DOHH2 (cell line): ENCODE results near the gene POLR2B.

Experiments
- H3F3A ChIP-seq: fragments of 200-600 bp; sonication (generic), shearing (Covaris generic); 2 replicates; pipeline ENCODE4 v1.6.0; 2016; ENCODE audit warnings: antibody characterized with exemption, mild to moderate bottlenecking; ENCODE audit not compliant: control insufficient read depth, insufficient read depth
- H3K27ac ChIP-seq: fragments of 200-600 bp; sonication (generic); 2 replicates; pipeline ENCODE4 v1.5.1; 2014; ENCODE audit warnings: low read depth, mild to moderate bottlenecking, low read length, moderate library complexity
- H3K27me3 ChIP-seq: fragments of 200-600 bp; sonication (generic); 2 replicates; pipeline ENCODE4 v1.6.1; 2014; ENCODE audit warnings: mild to moderate bottlenecking, low read length, mixed read lengths; ENCODE audit not compliant: control insufficient read depth
- H3K36me3 ChIP-seq: fragments of 200-600 bp; sonication (generic); 2 replicates; pipeline ENCODE4 v1.6.1; 2014; ENCODE audit warnings: mild to moderate bottlenecking, low read length, moderate library complexity, mixed read lengths; ENCODE audit not compliant: control insufficient read depth
- H3K4me1 ChIP-seq: fragments of 200-600 bp; sonication (generic); 2 replicates; pipeline ENCODE4 v1.6.1; 2014; ENCODE audit warnings: mild to moderate bottlenecking, low read length, mixed read lengths; ENCODE audit not compliant: control insufficient read depth
- H3K4me2 ChIP-seq: fragments of 200-600 bp; sonication (generic); 2 replicates; pipeline ENCODE4 v1.6.0; 2014; ENCODE audit warnings: mild to moderate bottlenecking, low read length, moderate library complexity
- H3K4me3 ChIP-seq: fragments of 200-600 bp; sonication (generic); 2 replicates; pipeline ENCODE4 v1.5.1; 2014; ENCODE audit warnings: mild to moderate bottlenecking, low read length, mixed read lengths
- H3K79me2 ChIP-seq: fragments of 200-600 bp; sonication (generic); 2 replicates; pipeline ENCODE4 v1.6.1; 2014; ENCODE audit warnings: mild to moderate bottlenecking, low read length, mixed read lengths; ENCODE audit not compliant: control insufficient read depth
- H3K9me2 ChIP-seq: fragments of 200-600 bp; sonication (generic); replicated peaks from 2 replicates; pipeline ENCODE4 v1.6.1; 2014; ENCODE audit warnings: mild to moderate bottlenecking, low read length, mixed read lengths; ENCODE audit not compliant: control insufficient read depth
- H3K9me3 ChIP-seq: fragments of 200-600 bp; sonication (generic); 2 replicates; pipeline ENCODE4 v1.6.1; 2014; ENCODE audit warnings: antibody characterized with exemption, low read length, mixed read lengths; ENCODE audit not compliant: control insufficient read depth, insufficient read depth
- H4K20me1 ChIP-seq: fragments of 200-600 bp; sonication (generic); 2 replicates; pipeline ENCODE4 v1.6.0; 2014; ENCODE audit warnings: low read depth, mild to moderate bottlenecking, antibody characterized with exemption, low read length, moderate library complexity; ENCODE audit not compliant: control insufficient read depth, insufficient read depth
- CTCF ChIP-seq: fragments of 200-600 bp; sonication (generic); IDR thresholded peaks from one replicate; pipeline ENCODE4 v1.5.1; 2014; ENCODE audit warnings: antibody characterized with exemption, mild to moderate bottlenecking, low read depth, low read length; ENCODE audit not compliant: poor library complexity, severe bottlenecking
- EZH2phosphoT487 ChIP-seq: fragments of 200-600 bp; sonication (generic); IDR thresholded peaks from 2 replicates; pipeline ENCODE4 v1.6.1; 2017; ENCODE audit warnings: borderline replicate concordance, mild to moderate bottlenecking, antibody characterized with exemption, low read length, moderate library complexity, mixed read lengths

The POLR2B gene

DNA sequence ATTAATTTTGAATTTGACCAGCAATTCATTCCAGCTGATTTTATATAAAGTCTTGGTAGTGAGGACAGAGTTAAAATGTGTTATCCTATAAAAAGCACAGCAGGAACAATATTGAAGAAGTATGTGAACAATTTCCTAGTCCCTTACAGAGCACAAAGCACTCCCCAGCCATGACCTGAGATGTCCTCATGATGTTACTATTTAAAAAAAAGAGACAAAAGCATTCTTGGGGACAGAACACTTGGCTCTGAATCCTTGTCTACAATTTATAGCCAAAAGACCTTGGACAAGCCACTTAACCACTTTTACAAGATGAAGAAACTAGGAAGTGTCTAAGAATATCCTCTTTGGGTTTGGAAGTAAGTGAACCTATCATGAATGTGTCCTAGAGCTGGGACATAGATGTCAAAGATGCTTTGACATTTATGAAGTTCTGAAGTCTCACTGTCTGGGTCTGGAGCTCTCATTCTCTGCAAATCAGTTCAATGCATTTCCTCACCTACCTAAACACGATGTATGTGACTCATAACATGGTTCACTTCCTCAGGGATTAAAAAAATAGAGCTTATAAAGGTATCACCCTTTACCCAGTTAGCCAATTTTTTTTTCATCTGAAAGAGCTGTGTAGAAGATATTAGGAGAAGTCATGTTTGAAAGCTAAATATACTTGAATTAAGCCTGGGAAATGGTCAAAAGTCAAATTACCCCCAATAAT lies 70.1 kb downstream of the POLR2B start:
- no peak for TF ChIP-seq EZH2phosphoT487
- H3K4me3 ChIP-seq, result no peak overlapping the region
- no peaks in the 10 kb centered on the region for H3K9me2 ChIP-seq
- H3F3A ChIP-seq, result no peaks in the 10 kb centered on the region
- no peak overlapping the region for H3K4me2 ChIP-seq
- no peak overlapping the region for H3K27ac ChIP-seq
- H3K9me3 ChIP-seq, result no peaks in the 10 kb centered on the region
- H3K4me1 ChIP-seq, result no peaks in the 10 kb centered on the region
- no peaks in the 10 kb centered on the region; the same call in 1 of the 2 replicates for H3K27me3 ChIP-seq
- H4K20me1 ChIP-seq, result no peaks in the 10 kb centered on the region
- no peaks in the 10 kb centered on the region for H3K79me2 ChIP-seq
- no peaks in the 10 kb centered on the region for H3K36me3 ChIP-seq

- no peaks in the 10 kb centered on the region for H3K36me3 ChIP-seq
- TF ChIP-seq CTCF (no peak), EZH2phosphoT487 (no peak)
- no peak overlapping the region for H3K4me2 ChIP-seq
- no peaks in the 10 kb centered on the region for H3K9me2 ChIP-seq
- no peak overlapping the region for H3K4me3 ChIP-seq
- no peaks in the 10 kb centered on the region for H3F3A ChIP-seq
- no peaks in the 10 kb centered on the region for H4K20me1 ChIP-seq
- no peaks in the 10 kb centered on the region; the same call in 1 of the 2 replicates for H3K27me3 ChIP-seq
- H3K79me2 ChIP-seq, result no peaks in the 10 kb centered on the region
- no peak overlapping the region for H3K27ac ChIP-seq
- no peaks in the 10 kb centered on the region for H3K9me3 ChIP-seq
- H3K4me1 ChIP-seq, result no peaks in the 10 kb centered on the region
Observed at GRCh38 chr4:57051095-57051494, 72.4 kb downstream of the POLR2B start.

DNA sequence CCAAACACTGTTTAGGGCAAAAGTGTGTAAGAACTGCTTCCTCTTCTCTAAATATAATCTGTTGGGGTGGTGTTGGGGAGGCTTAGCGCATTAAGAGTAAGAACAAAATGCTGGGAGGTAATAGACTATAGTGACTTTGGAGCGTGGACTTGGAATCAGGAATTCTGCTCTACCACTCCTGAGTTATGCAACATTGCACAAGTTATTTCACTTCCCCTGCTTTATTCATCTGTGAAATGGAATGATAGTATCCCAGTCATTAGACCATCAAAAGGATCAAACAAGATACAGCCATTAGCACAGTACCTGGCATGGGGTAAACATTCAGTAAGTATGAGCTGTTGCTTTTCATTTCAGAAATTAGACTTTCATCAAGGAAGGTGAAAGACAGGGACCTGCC lies 72.8 kb downstream of the POLR2B start:
- Histone ChIP-seq H3K79me2 (no peaks in the 10 kb centered on the region), H3K4me2 (no peak overlapping the region), H3K27me3 (no peaks in the 10 kb centered on the region; the same call in 1 of the 2 replicates), H3K9me3 (no peaks in the 10 kb centered on the region), H3F3A (no peaks in the 10 kb centered on the region), H3K4me3 (no peak overlapping the region), H3K36me3 (no peaks in the 10 kb centered on the region), H3K4me1 (no peaks in the 10 kb centered on the region), H4K20me1 (no peaks in the 10 kb centered on the region), H3K27ac (no peak overlapping the region), H3K9me2 (no peaks in the 10 kb centered on the region)
- TF ChIP-seq CTCF, result no peak
- TF ChIP-seq EZH2phosphoT487, result no peak

- no peaks in the 10 kb centered on the region for H3K9me2 ChIP-seq
- no peak overlapping the region for H3K27ac ChIP-seq
- H3F3A ChIP-seq, result no peaks in the 10 kb centered on the region
- no peak overlapping the region for H3K4me3 ChIP-seq
- H3K4me2 ChIP-seq, result no peak overlapping the region
- H3K4me1 ChIP-seq, result no peaks in the 10 kb centered on the region
- H3K9me3 ChIP-seq, result no peaks in the 10 kb centered on the region
- TF ChIP-seq CTCF (no peak), EZH2phosphoT487 (no peak)
- no peaks in the 10 kb centered on the region for H3K36me3 ChIP-seq
- H3K27me3 ChIP-seq, result peaks cover 3% of the 10 kb centered on the region; the same call in 1 of the 2 replicates
- no peaks in the 10 kb centered on the region for H3K79me2 ChIP-seq
- no peaks in the 10 kb centered on the region for H4K20me1 ChIP-seq
Observed at GRCh38 chr4:57053508-57053907, 74.8 kb downstream of the POLR2B start.
